Esophagus mucosa (tissue), 1 donor: ENCODE measurements around the gene PRCD. TPM values are rescaled to one million over a fixed set of nuclear protein-coding genes. Genes with fewer than 3 reads are reported as not detected.
"Not testable (repeated sequence)": the region's sequence is repeated elsewhere in the genome, so short reads cannot be mapped to it uniquely, and the experiment has no call there.

Source experiments
- ATAC-seq: fragments of 200-7000 bp; cut with Tn5 transposase; one replicate; pipeline ENCODE4 v1.9.1; 2020
- total RNA-seq: library from RNA; stranded (reverse); gene quantifications from one replicate; pipeline ENCODE4 v1.2.4, GENCODE V29; 2023
- donor health status: DM: yes; HTN: yes; CAD: no.

PRCD gene
- total RNA-seq, 1 donor from 2014 or later: 0.64 TPM

DNA sequence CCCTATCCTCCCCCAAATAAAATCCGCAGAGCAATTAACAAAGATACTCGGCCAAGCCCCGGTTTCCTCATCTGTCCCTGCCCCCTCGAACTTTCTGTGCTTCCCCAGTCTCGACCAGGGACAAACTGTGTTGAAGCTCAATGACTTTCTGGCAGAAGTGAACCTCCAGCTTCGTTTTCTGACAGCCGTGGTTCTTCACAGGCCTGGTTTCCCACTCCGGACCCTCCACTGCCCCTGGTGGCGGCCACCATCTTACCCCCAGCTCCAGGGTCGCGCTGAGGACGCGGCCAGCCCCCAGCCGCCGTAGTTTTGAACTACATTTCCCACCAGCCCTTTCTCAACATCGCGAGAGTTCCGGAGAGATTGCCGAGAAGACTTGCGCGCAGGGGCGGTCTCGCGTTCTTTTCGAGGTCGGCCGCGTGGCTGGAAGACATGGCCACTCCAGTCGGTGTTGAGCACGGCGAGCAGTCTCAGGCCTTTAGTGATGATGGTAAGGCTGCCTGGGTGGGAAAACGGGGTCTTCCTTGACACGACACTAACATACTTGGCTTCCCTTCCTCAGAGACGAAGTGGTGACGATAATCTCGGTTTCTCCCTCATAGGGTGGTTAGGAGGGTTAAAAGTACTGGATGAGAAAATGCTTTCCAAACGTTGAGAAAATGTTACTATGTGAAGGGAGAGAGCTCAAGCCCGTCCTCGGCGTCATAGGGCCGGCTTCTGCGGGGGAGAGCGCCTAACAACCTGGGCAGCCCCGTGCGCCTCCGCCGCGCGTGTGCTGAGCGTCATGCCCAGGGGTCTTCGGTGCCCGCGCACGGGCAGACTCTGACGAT, 17.7 kb downstream of the PRCD start:
- ATAC-seq: peak; percentile 82

DNA sequence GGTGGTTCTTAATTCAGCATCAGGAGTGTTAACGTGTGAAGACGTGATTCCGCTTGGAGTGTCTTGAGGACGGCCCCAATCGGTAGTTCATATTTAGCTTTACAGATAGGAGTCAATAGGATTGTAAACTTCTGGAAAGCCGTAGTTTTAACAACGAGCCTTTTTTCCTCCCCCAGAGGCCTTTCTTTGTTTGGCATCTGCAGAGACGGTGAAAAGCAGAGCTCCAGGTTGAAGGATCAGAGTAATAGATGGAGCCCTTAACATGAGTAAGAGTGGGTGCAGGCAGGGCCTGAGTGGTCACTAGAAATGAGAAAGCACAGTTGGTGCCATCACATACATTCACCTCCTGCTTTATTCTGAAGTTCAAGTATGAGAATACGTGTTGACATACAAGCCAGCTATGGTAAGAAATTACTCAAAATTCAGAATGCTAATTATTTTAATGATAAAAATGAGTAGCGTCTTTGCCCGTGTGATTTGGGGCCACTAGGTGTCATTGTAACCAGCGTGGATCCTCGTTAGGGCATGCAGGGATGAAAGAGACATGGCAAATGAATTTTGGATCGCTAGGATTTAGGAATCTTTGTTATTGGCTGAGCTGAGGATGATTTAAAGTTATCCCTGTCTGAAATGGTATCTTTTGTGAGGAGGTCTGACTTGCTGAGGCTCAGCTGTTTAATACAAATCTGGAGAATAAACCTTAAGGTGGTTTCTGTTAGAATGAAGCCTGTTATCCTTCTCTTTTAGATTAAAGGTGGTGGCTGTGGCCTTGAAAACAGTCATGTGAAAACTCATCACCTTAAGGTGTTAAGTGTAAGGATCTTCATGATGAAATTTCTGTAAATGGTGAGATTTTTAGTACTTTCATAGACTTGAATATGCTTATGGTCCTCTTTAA, 18.6 kb downstream of the PRCD start:
- ATAC-seq: no peak

DNA sequence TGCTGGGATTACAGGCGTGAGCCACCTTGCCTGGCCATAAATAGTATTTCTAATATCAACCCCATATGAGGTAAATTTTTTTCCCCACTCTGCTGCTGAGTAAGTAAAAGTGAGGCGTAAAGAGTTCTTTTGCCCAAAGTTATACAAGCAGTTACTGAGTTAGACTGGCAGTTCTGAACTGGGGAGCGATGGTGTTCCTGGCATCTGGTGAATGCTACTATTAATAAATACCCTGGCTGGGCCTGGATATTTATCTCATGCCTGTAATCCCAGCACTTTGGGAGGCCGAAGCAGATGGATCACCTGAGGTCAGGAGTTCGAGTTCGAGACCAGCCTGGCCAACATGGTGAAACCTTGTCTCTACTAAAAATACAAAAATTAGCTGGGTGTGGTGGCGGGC, 19.6 kb downstream of the PRCD start:
- not testable (repeated sequence) for ATAC-seq

DNA sequence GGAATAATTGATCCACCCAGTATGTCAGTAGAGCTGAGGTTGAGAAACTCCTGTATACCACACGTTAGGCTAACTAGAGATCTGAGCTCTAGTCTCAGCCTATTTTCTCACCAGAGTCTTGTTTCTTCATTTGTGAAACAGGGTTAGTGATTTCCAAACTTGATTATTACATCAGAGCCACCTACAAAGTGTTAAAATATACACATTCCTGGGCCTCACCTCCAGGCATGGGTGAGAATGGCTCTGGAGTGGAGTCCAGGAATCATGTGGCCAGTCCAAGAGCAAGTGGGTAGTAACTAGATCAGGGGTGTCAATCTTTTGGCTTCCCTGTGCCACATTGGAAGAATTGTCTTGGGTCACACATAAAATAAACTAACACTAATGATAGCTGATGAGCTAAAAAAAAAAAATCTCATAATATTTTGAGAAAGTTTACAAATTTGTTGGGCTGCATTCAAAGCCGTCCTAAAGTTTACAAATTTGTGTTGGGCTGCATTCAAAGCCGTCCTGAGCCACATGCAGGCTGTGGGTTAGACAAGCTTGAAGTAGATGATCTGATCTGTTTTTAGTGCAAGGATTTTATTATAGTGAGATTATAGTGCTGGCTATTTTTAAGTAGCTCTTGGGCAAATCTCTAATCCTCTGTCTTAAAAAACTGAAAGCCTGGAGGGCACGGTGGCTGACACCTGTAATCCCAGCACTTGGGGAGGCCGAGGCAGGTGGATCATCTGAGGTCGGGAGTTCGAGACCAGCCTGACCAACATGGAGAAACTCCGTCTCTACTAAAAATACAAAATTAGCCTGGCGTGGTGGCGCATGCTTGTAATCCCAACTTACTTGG, 20.4 kb downstream of the PRCD start:
- ATAC-seq: no peak

DNA sequence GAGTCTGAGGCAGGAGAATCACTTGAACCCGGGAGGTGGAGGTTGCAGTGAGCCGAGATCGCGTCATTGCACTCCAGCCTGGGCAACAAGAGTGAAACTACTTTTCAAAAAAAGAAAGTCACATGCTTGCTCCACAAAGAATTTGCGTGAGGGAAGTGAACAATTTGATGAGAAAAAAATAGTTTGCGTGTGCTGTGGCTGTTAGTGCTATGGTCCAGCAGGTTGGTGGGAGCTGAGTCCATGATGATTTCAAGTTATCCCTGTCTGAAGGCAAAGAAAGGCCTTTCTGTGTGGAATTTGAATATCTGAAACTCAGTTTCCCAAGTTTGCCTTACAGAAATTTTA, 21.0 kb downstream of the PRCD start:
- ATAC-seq: no peak

DNA sequence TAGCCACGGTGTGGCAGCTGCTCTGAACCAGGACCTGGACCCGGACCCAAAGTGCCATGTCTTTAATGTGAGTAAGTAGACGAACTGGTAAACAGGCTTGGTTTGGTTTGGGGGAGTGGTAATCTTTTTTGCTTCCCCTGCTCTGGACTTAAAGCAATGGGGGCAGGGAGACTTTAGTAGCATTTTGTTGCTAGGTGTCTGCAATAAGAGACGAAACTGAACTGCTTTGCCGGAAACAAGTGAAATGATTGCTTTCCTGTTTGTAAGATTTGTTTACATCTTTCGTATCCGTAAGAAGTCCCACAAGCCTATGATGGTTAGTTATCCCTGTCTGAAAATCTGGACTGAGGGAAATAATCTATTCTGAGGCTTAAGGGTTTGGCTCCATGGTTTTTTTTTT, 21.5 kb downstream of the PRCD start:
- ATAC-seq: no peak

DNA sequence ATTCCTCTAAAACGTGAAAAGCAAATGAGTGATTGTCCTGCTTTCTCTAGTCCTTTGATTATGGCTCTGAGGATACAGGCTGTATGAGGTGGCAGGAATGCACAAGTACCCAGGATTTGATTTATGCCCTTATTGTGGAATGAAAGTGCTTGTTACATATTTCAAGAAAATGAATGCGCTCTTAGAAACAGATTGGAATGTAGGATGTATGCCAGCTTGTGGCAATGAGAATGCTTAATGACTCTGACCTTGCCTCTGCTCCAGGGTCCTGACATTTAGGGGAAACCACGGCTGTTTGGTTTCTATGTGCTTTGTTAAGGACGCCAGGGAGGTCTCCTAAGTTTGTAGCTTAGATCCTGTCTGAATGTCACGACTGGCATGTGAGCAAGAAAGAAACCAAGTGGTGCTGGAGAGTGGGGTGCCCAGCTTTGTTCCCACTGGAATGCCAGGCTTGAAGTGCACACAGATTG, 22.0 kb downstream of the PRCD start:
- ATAC-seq: no peak

DNA sequence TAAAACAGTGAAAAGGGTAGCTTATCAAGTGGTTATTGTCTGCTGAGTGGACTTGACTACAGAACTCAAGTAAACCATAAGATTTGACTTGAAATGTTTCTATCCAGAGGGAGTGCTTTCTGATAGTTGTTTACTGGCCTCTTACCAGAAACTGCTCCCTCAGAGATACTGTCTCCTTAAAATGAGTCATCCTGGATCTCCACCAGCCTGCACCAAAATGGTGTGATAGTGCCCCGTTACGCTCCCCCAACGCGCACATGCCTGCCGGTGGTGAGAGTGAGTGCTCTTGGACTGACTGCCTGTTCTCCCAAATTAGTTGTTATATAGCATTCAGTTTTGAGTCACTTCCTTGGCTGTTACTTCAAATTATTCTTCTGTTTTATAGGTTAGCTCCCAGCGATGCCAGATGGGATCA, 22.9 kb downstream of the PRCD start:
- ATAC-seq: peak; percentile 37

DNA sequence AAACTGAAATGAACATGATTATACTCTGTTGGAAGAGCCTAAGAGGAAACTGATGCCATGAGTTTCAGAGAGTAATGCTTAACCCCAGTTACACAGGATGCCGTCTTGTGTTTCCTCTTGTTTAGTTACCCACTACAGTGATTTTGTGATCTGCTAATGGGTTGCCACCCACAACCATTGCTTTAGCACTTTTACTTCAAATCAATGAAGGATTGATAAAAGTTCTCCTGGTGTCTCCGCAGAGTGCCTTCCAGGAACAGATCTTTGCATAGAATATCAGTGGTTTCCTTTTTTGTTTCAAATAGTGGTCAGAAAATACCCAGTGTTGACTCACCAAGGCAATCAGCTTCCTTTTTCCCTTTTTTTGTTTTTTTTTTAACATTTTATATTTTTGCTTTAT, 23.5 kb downstream of the PRCD start:
- not testable (repeated sequence) for ATAC-seq

DNA sequence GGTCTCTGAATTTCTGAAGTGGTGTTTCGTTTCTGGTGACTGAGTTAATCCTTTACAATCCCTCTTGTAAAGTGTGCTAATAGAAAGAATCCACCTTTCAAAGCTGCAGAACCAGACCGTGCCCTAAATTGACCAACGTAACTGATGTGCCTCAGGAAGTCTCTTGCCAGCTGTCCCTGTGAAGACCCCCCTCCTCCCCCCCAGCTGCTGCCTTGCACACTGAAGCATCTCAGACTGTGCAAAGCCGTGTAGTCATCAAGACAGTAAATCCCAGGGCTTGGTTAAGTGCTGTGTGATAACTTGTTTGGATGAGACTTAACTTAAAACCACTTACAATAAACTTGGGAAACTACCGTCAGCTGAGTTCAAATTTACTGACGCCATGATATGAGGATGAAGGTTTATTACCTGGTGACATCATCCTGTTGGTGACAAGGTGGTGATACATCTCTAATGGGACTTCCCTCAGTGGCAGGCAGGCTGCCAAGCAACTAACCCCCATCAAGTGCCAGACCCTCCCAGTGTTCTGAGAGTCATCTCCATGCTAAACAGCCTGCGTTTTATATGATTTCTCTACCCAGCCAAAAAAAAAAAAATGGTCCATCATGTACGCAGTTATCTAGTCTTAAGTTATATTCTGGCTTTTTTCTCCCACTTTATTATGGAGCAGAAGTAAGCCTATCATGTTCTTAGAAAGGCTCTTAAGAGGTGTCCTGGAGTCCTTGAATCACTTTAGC, 25.3 kb downstream of the PRCD start:
- ATAC-seq: peak; percentile 59

DNA sequence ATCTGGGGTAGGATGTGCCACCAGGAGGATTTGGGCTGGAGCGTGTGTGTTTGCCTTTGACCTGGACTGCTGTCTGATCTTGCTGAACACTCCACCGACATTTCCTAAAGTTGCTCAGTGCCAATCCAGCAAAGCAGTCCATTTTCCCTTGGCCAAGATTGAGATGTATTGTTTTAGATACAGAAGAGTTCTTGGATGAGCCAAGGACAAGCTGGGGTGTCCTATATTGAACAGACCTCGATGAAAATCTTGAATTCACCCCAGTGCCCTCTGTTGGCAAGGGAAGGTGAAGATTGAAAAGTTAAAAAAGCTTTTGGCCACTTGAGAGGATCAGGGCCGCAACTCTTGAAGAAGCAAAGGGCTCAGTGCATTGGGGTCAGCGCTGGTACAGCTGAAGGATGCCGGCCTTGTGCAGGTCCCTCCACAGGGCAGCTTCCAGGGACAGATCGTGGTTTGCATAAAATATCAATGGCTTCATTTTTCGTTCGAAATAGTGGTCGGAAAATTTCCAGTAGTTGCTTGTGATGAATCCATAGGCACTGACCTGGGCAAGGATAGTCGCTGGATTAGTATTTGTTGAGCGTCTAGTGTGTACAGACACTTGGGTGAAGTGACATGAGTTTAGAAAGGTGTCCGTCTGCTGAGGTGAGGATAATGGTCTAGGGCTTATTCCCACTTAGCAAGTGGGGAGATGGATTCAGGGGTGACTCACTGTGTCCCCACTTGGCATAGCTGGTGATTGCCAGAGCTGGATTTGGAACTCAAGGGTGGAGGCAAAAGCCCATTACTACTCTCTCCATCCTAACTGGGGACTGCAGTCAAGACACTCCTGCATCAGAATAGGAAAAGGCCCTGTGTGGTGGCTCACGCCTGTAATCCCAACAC, 26.1 kb downstream of the PRCD start:
- no peak for ATAC-seq

DNA sequence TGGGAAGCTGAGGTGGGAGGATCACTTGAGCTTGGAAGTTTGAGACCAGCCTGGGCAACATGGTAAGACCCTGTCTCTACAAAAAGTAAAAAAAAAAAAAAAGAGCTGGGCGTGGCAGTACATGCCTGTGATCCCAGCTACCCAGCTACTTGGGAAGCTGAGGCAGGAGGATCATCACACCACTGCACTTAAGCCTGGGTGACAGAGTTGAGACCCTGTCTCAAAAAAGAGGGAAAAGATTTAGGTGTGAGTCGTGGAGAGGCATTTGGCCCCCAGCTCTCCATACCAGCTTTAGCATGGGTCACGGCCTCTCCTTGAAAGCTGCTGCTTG, 26.7 kb downstream of the PRCD start:
- ATAC-seq: no peak

DNA sequence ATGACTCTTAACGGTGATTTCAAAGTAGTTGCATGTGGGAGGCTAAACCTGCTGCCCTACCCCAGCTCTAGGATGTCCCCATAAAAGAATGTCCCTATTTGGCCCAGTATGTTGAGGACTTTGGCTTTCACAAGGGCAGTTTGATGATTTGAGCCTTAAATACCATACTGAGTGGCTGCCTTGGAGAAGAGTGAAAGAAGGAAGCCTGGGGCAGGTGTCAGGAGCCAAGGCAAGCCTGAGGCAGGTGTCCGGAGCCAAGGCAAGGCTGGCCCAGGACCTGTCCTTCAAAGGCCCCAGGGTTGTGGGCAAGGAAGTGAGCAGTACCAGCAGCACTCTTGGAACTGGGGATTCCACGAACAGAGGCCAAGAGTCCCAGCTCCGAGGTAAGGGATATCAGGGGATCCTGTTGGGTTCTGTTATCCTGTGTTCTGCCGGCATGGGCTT, 27.2 kb downstream of the PRCD start:
- no peak for ATAC-seq

DNA sequence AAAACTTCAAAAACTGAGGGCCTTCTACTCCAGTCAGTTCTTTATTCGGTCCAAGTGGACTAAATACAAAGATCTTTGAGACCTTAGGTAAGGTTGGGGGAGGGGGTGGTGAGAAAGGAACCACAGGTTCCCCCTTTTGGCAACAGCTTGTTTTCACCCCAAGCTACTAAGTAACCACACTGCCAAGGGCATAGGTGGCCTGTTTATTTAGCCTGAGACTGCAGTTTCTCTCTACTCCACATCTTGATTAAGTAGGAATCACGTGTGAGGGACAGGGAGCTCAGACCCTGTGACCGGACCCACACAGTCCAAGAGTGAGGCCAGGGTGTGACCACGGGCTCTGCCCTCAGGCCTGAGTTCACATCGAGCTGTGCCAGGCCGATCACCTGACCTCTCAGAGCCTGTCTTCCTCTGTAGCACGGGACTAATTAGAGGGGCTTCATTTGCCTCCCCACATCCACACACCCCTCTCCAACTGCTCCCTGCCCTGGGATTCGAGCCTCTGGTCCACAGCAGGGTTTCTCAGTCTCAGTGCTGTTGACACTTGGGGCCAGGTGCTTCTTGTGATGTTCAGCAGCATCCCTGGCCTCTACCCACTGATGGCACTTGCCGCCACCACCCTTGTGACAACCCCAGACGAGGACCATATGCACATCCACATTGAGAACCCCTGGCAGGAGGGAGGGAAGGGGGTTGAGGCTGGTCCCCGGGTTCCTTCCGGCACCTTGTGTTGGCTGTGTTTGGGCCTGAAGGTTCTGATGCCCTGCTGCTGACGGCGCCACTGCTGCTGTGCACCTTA, 28.0 kb downstream of the PRCD start:
- peak; percentile 21 for ATAC-seq

DNA sequence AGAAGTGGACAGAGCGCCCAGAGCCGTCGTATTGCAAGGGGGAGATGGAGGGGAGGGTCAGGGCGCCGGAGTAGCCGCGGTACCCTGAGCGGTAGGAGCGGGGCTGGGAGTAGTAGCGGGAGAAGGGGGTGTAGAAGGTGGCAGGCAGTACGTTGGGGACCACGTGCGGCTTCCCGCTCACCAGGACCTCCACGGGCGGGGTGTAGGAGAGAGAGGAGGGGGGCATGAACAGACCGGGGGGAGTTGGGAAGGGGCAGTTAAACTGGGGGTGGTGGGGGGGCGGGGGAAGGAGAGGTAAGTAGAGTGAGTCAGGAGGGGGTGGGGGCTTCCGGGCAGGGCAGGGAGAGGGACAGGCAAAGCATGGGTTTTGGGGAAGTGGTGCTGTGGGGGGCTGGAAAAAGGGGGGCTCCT, 29.0 kb downstream of the PRCD start:
- no peak for ATAC-seq

DNA sequence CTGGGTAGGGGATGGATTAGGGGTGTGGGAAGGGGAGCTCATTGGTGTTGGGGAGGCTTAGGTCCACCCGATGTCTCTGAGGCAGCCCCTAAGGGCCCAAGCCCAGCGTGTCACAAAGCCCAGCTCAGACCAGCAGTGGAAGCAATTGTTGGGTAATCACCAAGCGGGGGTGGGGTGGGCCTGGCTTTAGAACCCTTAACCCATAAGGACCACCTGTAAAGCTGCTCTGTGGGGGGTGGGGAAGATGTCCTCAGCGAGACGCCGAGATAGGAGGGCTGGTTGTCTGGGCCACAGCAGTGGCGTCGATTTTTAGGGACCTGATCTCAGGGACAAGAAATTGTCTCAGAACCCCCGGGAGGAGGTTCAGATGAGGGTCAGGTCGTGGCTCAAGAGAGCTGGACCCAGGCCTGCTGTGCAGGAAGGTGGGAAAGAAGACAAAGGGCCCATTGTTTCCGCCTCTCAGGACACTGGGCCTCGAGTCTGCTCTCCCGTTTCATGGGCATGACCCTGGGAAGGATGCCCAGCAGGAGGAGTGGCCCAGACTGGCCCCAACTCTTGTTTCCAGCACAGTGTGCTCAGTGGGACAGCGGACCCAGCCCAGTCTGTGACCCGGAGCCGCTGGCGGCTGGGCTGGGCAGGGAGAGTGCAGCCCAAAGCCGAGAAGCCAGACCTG, 29.9 kb downstream of the PRCD start:
- no peak for ATAC-seq

DNA sequence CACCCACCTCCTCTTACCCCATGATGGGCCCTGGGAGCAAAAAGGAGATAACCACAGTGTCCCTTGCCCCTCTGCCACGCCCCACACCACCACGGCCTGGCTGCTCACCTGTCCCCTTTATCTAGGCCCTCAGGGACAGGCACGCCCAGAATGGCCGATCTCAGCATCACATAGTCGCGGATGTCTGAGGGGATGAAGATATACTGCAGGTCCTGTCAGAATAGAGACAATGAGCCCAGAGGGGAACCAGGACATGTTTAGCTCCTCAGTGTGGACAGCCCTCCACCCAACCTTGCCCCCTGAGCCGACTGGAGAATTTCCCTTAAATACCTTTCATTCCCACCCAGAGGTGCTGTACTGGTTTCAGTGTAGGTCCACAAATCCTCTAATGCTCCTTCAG, 30.6 kb downstream of the PRCD start:
- no peak for ATAC-seq

DNA sequence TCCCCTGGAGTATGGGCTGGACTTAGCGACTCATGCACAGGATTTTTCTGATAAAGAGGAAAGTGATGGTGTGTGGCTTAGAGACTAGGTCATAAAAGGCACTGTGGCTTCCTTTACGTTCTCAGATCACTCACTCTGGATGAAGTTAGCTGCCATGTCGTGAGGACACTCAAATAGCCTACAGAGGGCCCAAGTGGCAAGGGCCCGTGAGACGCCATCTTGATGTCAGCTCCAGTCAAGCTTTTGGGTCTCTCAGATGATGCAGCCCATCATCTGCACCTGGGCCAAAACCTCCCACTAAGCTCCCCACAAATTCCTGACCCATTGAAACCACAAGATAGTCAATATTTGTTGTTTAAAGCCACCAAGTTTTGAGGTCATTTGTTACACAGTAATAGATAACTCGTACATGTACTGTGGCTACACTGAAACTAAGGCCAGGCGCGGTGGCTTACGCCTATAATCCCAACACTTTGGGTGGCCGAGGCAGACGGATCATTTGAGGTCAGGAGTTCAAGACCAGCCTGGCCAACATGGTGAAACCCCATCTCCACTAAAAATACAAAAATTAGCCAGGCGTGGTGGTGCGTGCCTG, 31.1 kb downstream of the PRCD start:
- no peak for ATAC-seq
